NCI-H446 treated with DMSO at 0.1 percent for 48 hours (cell line): ENCODE data around the gene USP31.
A peak's percentile ranks its signal among the peaks of the same experiment; 100 is the strongest.

Source experiments
- DNase-seq: peaks from one replicate; lab custom pipeline; 2025; lab: John Stamatoyannopoulos, UW

The USP31 gene, protein sequence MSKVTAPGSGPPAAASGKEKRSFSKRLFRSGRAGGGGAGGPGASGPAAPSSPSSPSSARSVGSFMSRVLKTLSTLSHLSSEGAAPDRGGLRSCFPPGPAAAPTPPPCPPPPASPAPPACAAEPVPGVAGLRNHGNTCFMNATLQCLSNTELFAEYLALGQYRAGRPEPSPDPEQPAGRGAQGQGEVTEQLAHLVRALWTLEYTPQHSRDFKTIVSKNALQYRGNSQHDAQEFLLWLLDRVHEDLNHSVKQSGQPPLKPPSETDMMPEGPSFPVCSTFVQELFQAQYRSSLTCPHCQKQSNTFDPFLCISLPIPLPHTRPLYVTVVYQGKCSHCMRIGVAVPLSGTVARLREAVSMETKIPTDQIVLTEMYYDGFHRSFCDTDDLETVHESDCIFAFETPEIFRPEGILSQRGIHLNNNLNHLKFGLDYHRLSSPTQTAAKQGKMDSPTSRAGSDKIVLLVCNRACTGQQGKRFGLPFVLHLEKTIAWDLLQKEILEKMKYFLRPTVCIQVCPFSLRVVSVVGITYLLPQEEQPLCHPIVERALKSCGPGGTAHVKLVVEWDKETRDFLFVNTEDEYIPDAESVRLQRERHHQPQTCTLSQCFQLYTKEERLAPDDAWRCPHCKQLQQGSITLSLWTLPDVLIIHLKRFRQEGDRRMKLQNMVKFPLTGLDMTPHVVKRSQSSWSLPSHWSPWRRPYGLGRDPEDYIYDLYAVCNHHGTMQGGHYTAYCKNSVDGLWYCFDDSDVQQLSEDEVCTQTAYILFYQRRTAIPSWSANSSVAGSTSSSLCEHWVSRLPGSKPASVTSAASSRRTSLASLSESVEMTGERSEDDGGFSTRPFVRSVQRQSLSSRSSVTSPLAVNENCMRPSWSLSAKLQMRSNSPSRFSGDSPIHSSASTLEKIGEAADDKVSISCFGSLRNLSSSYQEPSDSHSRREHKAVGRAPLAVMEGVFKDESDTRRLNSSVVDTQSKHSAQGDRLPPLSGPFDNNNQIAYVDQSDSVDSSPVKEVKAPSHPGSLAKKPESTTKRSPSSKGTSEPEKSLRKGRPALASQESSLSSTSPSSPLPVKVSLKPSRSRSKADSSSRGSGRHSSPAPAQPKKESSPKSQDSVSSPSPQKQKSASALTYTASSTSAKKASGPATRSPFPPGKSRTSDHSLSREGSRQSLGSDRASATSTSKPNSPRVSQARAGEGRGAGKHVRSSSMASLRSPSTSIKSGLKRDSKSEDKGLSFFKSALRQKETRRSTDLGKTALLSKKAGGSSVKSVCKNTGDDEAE (N-terminal part only)

DNA sequence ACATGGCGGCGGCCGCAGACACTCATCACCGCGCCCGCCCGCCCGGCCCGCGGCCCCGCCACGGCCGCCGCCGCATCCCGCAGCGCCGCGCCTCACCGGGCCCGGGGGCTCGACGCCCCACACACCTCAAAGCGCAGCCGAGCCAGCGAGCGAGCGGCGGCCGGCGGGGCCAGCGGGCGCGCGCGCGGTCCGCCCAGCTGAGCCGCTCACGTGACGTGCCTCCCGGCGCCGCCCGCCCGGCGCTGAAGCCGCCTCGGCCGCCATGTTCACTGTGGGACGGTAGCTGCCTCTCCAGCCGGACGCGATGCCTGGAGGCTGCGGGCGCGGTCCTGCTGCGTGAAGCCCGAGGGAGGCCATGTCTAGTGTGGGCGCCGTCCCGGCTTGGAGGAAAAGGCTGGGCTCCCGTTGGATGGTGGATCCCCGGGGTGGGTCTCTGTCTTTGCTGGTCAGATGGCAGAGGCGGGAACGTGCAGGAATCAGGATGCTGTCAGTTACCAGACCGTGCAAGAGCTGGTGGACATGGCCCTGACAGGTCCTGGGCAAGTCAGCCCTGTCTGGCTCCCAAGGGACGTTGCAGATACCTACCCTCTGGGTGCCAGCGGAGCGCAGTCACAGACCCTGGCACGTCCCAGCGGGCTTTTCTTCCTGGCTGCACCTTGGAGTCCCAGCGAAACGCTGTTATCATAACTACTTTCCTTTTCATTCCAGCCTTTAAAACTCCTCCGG is at the start of gene USP31:
Gene USP31, minus strand, starts transcription at position 186 of the 726 bp plus-strand sequence. Its CDS starts 182 bp downstream, at position 4.
- DNase-seq, result peak; percentile 88

DNA sequence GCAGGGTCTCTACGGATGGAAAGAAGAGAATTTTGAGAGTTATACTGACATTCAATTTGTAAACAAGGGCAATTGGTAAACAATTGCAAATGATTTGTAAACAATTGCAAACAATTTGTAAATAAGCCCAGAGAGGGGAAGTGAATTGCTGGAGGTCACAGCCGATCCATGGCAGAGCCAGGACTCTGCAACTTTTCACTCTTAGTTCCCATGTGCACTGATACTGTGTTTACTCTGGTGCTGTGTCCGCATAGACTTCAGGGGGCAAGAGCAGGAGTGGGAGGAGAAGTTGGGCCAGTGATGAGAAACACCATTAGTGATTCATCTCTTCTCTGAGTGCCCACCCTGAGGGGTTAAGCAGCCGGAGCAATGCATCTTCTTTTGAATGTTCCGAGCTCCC is 47.3 kb upstream of the USP31 start:
- DNase-seq, result no peak

DNA sequence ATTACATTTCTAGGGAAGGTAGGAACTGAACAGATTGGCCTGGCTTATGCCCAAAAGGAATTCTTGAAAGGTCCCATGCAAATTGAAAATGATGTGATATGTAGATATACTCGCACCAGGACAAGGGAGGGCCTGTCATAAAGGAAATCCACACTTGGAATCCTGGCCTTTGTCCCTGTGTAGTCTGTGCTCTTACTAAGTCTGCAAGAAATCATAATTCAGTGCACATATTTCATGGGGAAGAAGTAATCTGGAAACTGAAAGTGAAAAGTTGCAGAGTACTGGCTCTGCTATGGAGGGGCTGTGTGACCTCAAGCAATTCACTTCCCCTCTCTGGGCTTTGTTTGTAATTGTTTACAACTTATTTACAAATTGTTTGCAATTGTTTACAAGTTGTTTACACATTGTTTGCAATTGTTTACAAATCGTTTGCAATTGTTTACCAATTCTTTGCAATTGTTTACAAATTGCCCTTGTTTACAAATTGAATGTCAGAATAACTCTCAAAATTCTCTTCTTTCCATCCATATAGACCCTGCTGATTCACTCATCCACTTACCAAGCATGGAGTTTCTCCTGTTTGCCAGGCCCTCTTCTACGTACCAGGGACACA is 46.2 kb upstream of the USP31 start:
- no peak for DNase-seq

DNA sequence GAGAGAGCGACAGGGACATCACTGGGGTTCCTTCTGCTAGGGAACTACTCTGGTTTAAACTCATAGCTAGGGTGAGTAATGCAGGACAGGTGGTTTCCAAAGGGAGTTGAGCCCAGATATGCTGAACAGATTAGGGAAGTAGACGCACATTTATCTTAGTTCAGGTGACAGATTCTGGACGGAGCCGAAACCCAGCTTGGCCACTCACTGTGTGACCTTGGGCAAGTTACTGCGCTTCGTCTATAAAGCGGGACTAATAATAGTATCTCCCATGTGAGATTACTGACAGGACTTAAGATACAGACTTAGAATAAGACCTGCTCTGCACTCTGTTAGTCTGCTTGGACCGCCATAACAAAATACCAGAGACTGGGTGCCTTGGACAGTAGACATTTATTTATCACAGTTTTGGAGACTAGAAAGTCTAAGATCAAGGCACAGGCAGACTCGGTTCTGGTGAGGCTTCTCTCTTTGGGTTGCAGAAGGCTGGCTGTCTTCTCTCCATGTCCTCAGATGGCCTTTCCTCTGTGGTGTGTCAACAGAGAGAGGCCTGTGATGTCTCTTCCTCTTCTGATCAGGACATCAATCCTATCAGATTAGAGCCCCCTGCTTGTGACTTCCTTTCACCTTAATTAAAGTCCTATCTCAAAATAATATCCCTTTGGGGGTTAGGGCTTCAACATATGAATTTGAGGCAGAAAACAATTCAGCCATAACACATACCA is 45.4 kb upstream of the USP31 start:
- DNase-seq, result no peak

DNA sequence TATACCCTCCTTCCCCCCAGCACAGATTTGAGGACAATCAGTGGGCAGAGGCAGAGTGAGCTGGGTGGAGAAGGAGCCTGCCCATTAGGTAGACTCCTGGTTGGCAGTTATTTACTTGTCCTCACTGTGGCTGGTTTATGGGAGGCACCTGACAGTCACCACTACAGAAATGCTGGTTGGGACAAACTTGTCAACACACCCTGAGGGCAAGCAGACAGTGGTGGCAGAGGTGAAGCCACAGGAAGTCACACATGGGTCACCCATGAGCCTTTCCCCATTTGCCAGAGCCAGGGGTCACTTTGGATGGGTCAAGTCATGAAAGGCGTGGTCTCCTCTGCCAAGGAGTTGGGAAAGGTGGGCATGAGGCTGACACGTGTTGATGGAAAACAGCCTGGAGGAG is 39.7 kb upstream of the USP31 start:
- DNase-seq, result no peak

DNA sequence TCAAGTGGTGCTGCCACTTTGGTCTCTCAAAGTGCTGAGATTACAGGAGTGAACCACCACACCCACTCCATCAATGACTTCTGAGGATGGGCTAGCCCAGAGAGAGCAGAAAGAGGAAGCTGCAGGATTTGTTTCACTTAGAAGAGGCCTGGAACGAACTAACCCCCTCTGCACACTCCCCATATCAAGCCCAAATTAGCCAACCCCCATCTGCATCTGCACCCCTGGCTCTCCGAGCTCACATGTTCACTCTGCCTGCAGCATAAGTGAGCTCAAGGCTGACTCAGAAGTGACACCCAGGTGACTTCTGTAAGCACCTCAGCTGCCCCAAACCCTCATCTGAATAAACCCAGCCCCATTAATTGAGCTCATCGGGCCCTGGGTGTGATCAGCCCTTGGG is 38.1 kb upstream of the USP31 start:
- DNase-seq, result no peak

DNA sequence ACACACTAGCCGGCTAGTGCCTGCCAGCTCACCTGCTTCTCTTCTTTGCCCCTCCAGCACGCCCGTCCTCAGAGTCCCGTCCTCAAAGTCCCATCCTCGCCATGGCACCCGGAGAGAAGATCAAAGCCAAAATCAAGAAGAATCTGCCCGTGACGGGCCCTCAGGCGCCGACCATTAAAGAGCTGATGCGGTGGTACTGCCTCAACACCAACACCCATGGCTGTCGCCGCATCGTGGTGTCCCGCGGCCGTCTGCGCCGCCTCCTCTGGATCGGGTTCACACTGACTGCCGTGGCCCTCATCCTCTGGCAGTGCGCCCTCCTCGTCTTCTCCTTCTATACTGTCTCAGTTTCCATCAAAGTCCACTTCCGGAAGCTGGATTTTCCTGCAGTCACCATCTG is 36.9 kb upstream of the USP31 start:
- DNase-seq, result no peak

DNA sequence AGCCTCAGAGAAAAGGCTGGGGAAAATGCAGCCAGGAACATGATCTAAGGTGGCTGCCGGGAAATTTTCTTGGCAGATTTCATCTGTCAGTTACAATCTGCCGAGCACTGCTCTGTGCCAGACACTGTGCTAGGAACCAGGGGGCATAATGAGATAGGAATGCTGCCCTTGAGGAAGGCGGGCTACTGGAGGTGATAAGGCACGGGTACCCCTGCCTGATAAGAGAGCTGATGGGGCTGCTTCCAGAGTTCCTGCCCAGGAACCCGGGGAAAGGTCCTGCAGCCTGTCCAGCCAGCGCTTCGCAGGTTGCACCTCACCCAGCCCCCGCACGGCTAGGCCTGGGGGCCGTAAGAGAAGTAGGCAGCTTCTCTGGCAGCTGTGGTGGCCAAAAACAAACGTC is 36.4 kb upstream of the USP31 start:
- peak; percentile 18 for DNase-seq

DNA sequence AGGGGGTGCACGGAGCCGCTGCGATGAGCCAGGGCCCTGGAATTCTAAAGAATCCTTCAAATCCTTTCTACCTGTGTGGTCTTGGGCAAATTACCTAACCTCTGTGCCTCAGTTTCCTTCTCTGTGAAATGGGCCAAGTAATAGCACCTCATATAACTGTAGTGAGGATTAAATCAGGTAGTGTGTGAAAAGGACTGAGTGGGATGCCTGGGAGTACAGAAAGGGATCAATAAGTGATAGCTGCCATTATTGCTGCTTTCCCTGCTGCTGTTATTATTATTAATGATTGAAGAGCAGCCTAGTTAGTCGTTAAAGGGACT is 34.3 kb upstream of the USP31 start:
- no peak for DNase-seq

DNA sequence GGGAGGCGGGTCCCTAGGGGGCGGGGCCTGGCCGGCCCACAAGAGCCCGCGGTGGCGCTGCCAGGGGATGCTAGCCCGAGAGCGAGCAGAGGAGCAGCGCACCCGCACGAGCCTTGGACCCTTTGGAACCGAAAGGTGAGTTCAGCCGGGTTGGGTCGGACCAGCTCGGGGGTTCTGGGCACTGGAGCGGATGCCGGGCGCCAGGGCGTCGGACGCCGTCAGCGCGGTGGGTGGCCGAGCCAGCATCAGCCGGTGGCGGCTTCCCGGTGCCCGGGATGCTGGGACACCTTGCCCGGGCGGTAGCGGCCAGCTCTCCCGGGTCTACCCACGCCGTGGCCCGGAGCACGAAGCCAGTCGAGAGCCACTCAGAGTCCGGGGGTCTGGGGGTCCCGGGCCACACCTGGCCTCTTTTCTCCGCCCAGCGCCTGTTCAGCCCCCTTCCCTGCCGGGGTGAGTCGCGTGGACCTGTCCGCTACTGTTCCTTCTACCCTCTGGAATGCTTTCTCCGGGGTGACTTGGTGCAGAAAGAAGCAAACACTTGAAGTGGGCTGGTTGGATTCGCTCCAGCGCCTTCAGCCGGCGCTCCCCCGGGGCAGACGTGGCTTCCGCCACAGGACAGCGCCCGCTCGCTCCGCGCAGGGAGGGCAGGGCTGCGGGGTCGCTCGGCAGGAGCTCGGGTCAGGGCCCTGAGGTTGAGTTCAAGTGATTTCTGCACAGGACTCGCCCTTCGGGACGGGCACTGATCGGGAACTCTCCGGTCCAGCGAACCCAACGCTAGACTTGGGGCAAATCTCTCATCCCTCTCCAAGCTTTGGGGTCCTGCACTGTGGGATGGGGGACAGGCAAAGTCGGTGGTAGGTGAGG is 33.7 kb upstream of the USP31 start, which contains the start of gene SCNN1G:
Gene SCNN1G, plus strand, starts transcription at position 67 of the 864 bp plus-strand sequence. CDS start 3,527 bp downstream, outside the sequence.
- DNase-seq, result no peak

DNA sequence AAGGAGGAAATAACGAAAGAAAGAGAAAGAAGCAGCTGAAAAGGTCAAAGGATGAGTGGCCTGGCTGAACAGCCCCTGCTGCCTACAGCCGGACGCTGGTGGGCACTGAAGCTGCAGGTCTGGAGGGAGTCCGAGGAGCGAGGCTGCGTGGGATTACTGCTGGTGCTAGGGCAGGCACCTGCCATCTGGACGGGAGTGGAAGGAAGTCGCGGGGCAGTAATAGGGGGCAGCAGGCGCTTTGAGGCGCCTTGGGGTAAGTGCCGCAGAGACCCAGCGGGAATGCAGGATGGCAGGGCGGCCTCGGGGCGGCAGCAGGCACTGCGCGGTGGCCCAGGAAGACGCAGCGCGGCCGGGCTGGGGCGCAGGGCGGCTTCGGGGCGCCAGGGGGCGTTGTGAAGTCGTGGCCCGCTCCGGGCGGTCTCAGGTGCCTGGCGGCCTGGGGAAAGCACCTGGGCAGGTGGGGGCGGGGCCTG is 33.0 kb upstream of the USP31 start:
- DNase-seq, result no peak

DNA sequence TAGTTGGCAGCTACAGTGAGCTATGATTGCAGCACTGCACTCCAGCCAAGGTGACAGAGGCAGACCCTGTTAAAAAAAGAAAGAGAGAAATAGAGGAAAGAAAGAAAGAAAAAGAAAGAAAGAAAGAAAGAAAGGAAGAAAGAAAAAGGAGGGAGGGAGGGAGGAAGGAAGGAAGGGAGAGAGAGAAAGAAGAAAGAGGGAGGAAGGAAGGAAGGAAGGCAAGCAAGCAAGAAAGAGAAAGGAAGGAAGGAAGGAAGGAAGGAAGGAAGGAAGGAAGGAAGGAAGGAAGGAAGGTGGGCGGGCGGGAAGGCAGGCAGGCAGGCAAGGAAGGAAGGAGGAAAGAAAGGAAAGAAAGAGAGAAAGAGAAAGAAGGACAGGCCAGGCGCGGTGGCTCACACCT is 32.3 kb upstream of the USP31 start:
- no peak for DNase-seq

DNA sequence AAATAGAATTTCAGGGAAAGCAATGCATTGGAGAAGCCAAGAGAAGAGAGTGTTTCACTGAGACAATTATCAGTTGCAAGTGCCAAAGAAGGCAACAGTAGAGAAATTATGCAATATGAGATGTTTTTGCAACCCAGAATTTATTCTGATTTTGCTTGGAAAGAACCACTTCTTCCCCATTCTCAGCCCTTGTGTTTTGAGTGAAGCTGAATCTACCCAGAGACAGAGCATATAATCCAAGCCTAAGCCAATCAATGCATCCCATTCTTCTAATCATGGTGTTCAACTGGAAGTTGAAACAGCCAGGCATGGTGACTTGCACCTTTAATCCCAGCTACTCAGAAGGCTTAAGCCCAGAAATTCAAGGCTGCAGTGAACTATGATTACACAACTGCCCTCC is 26.4 kb upstream of the USP31 start:
- DNase-seq, result no peak

DNA sequence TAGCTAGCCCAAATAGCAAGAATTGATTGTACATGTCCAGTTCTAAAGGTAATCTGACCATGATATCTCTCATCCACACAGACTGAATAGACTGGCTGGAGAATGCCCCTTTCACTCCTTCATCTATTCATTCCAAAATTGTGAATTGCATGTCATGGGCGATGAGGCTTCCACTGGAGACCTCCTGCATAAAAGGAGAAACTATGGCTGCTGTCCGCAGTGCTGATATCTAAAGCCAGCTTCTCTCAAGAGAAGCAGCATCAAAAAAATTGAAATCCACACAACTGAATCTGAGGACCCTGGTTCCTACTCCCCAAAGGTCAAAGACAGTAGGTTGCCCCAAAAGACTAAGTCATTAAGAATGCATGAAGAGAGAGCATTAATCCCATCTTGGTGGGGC is 25.4 kb upstream of the USP31 start:
- DNase-seq, result no peak

DNA sequence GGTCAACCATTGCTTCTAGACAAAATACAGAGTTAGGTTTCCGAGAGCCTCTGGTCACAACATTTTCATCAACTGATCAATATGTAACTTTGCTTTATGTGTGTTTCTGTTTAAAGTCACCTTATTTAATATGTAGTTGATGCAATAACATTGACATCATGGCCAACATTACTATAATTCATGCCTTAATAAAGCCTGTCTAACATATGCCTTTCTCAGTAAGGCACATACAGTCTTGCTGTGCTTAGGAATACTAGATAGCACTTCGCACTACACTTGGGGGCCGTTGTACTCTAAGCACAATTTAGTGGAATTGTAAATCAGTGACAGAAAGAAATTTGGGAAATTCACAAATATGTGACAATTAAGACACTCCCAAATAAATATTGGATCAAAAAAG is 23.7 kb upstream of the USP31 start:
- DNase-seq, result no peak

DNA sequence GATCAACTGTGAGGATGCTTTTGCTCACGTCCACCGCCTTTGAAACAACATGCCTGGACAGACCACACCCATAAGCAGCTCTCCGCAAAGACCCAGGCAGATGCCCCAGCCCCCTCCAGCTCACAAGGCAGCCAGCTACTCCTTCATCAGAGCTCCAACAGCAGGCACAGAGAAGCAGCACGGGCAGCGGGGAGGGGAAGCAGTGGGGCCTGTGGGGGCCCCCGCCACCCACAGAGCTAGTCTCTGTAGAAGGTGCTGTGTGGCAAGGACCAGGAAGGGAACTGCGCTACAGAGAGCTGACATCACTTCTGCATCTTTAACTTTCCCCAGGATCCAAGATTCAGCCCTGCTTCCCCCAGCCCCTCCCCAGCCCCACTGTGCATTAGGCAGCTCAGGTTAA is 23.3 kb upstream of the USP31 start:
- DNase-seq, result no peak

DNA sequence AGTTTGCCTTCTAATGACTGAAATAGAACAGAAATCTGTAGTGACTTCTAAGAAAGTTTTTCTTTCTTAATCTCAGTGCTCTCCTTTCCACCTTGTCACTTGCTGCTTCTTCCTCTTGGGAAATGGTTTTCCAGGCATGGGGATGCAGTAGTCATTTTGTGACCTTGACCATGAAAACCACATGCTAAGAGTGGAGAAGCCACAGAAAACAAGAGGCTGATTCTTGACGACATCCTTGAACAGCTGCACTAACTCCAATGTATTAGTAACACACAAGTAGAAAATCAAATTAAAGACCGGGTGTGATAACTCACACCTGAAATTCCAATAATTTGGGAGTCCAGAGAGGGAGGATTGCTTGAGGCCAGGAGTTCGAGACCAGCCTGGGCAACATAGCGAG is 15.5 kb upstream of the USP31 start:
- no peak for DNase-seq

DNA sequence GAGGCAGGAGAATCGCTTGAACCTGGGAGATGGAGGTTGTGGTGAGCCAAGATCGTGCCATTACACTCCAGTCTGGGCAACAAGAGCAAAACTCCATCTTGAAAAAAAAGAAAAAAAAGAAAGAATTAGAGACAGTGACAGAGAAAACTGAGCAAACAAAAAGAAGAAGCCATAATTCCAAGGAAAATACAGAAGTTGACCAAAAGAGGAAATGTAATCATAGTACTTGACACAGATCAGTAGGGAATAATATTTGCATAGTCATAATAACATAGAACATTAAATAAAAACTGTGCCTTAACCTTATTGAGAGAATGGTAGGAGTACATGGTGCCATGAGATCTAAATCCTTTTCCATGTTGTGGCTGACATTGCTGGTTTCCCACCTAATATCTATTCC is 14.7 kb upstream of the USP31 start:
- DNase-seq, result no peak

DNA sequence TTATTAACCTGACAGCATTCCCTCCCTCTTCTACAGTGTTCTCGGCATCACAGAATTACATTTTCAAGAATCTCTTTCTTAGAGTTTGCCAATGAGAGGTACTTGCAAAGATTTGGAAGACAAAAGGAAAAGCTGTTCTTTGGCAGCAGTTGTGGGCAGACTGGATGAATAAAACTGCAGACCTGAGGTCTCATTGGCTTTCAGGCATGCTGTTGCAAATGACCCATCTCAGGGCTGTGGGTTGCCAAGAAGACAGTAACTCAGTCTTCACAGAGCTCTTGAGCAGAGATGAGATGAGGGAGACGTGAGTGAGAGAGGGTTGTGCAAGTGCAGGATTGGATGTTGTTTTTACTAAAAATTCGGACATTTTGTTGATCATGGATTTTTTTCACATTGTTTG is 11.3 kb upstream of the USP31 start:
- DNase-seq, result no peak

DNA sequence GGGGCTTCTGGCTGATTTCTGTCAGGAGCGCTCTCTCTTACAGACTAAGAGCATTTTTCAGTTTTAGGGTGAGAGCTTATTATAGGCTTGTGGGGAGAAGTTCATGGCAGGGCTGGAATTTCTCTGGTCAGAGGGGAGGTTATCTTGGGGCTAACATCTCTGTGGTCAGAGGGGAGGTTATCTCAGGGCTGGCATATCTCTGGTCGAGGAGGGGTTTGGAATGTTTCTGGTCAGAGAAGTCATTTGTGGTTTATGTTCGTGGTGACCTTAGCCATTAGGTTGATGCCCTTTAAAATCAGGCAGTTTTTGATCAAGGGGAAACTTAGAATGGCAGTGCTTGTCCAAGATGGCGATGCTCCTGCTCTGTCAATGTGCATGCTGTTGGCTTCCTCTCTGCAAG is 10.8 kb upstream of the USP31 start:
- no peak for DNase-seq
